HG03354 (cell line): ENCODE results near the gene PHLDA2.
A peak's percentile ranks its signal among the peaks of the same experiment; 100 is the strongest.

Experiments used
- ATAC-seq: cut with Tn5 transposase; IDR thresholded peaks from one replicate; pipeline ENCODE4 v1.9.1; 2021; ENCODE audit warnings: mild to moderate bottlenecking; ENCODE audit not compliant: unreplicated experiment, poor library complexity, severe bottlenecking

The PHLDA2 gene

GRCh38 chr11:2886191-2886894 lies 42.9 kb downstream of the PHLDA2 start:
- ATAC-seq: peak; percentile 15

- peak; percentile 81 for ATAC-seq
These were observed 43.5 kb downstream of the PHLDA2 start, which contains the start of gene CDKN1C for GRCh38 chr11:2885678-2886081. Gene CDKN1C, minus strand, starts transcription at chr11:2885775. Its CDS starts 319 bp downstream, at chr11:2885456.

- ATAC-seq: no peak
These were observed 44.1 kb downstream of the PHLDA2 start for GRCh38 chr11:2885017-2885677.

- ATAC-seq: no peak
These were observed 45.0 kb downstream of the PHLDA2 start for GRCh38 chr11:2883979-2884815.

GRCh38 chr11:2883640-2883978 lies 45.6 kb downstream of the PHLDA2 start:
- no peak for ATAC-seq

GRCh38 chr11:2882396-2883110 lies 46.7 kb downstream of the PHLDA2 start:
- no peak for ATAC-seq

GRCh38 chr11:2881981-2882375 lies 47.2 kb downstream of the PHLDA2 start:
- ATAC-seq: no peak

GRCh38 chr11:2881076-2881980 lies 47.9 kb downstream of the PHLDA2 start:
- ATAC-seq: no peak

- ATAC-seq: no peak
These were observed 48.6 kb downstream of the PHLDA2 start for GRCh38 chr11:2880646-2881045.

GRCh38 chr11:2878782-2879181 lies 50.4 kb downstream of the PHLDA2 start:
- no peak for ATAC-seq
